ENCODE measurements around the gene SLC25A47.
"Not testable (repeated sequence)": the region's sequence is repeated elsewhere in the genome, so short reads cannot be mapped to it uniquely, and the experiment has no call there.

The SLC25A47 gene, protein sequence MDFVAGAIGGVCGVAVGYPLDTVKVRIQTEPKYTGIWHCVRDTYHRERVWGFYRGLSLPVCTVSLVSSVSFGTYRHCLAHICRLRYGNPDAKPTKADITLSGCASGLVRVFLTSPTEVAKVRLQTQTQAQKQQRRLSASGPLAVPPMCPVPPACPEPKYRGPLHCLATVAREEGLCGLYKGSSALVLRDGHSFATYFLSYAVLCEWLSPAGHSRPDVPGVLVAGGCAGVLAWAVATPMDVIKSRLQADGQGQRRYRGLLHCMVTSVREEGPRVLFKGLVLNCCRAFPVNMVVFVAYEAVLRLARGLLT

DNA sequence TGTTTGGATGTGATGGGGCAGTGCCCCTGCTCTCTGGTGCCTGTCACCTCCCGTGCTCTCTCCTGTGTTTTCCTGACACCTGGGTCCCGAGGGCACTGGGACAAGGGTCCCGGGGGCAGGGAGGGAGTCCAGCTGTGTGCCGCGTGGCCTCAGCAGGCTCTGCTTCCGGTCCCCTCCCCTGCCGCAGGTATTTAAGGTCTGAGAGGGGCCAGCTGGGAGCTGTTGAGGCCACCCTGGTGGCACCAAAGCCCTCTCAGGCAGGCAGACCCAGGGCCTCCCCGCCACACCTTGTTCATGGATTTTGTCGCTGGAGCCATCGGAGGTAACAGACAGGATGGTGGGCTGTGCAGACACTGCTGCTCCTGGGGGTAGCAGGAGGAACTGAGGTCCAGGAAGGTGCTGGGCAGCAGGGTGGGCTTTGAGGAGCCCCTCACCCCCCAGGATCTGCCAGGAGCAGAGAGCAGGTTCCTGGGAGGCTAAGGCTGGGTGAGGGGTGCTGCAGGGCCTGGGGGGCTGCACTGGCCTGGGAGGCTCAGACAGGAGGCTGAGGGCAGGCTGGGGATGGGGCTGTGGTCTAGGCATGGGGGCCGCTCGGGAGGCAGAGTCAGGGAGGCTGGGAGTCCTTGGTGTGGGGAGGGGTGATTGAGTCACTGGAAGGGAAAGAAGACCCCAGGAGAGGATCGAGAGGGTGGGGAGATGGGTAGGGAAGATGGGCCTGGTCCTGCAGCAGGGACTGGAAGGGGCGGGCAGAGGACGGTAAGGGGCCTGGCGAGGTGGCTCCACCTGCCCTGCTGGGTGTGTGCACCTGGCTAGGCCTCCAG, at the start of gene SLC25A47:
Gene SLC25A47, plus strand, starts transcription at position 219 of the 821 bp plus-strand sequence. Its CDS starts 76 bp downstream, at position 295.
- Histone ChIP-seq H3K9me3 (ENCODE audit: control insufficient read depth, insufficient read depth, low read length) (no peaks in the 10 kb centered on the region), H3K4me1 (ENCODE audit: control insufficient read depth, insufficient read depth, low read length) (no peaks in the 10 kb centered on the region), H3K27me3 (ENCODE audit: control insufficient read depth, insufficient read depth, low read length) (no peaks in the 10 kb centered on the region), H3K27ac (ENCODE audit: low read depth, low read length) (no peak within 1 kb of the TSS), H3K9ac (ENCODE audit: low read depth, low read length) (no peak within 1 kb of the TSS), H3K4me3 (ENCODE audit: low read depth, low read length) (no peak within 1 kb of the TSS), H3K36me3 (ENCODE audit: control insufficient read depth, insufficient read depth, low read length) (no peaks in the 10 kb centered on the region)

DNA sequence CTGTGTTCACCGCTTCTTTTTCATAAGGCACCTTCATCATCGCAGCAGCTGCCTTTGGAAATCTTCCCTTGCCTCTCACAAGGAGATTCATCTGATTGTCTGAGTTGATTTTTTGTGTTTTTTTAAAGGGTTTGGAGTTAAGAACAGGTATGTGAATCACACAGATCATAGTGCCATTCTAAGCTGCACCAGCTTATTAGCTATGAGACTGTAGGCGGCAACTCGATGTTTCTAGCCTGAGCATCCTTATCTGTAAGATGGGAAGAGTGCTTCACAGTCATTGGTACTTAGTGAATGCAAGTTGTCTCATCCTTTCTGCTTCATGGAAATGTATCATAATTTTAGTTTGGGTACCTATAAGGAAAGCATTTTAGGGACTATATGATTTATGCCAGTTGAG, 48.9 kb upstream of the SLC25A47 start:
- Histone ChIP-seq H3K4me3 (ENCODE audit: low read depth, low read length) (no peak overlapping the region), H3K9ac (ENCODE audit: low read depth, low read length) (no peak overlapping the region), H3K9me3 (ENCODE audit: control insufficient read depth, insufficient read depth, low read length) (no peaks in the 10 kb centered on the region), H3K4me1 (ENCODE audit: control insufficient read depth, insufficient read depth, low read length) (peaks cover 22% of the 10 kb centered on the region; the same call in 1 of the 2 replicates), H3K27me3 (ENCODE audit: control insufficient read depth, insufficient read depth, low read length) (no peaks in the 10 kb centered on the region), H3K27ac (ENCODE audit: low read depth, low read length) (no peak overlapping the region), H3K36me3 (ENCODE audit: control insufficient read depth, insufficient read depth, low read length) (peaks cover 45% of the 10 kb centered on the region)

DNA sequence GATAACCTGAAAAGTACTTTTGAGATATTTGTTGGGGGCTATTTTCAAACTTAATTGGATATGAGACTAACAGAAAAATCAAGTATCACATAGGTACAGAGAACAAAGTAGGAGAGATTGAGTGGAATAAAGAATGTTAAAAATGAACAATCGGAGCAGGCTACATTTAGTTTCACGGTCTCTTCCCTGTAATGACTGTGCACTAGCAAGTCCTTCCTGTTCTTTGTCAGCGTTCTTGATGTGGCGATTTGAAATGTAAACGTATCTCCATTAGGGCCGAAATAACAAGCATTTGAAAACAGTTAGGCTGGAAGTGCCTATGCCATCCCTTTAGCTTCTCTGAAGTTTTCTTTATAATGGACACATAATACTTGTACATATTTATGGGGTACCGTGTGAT, 47.9 kb upstream of the SLC25A47 start:
- H3K36me3 ChIP-seq (ENCODE audit: control insufficient read depth, insufficient read depth, low read length) = peaks cover 42% of the 10 kb centered on the region
- peaks cover 23% of the 10 kb centered on the region; the same call in 1 of the 2 replicates for H3K4me1 ChIP-seq (ENCODE audit: control insufficient read depth, insufficient read depth, low read length)

DNA sequence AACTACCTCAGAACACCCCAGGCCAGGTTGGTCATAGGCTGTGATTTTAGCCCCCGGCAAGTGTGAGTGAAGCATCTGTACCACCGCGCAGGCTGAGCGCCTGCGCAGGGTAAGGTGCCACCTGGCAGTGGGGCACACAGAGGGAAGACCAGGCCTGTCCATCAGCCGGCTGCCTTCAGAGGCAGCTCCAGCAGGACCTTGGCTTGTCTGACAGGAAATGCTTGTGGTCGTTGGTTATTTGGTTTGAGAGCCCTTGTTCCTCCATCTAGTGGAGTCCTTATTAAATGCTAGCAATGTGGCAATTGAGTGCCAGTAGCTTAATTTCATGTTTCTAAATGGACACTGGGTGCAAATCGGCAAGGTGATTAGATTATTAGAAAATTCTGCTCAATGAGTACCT, 44.4 kb upstream of the SLC25A47 start:
- Histone ChIP-seq H3K4me1 (ENCODE audit: control insufficient read depth, insufficient read depth, low read length) (peaks cover 27% of the 10 kb centered on the region; the same call in 1 of the 2 replicates), H3K9ac (ENCODE audit: low read depth, low read length) (no peak overlapping the region), H3K27me3 (ENCODE audit: control insufficient read depth, insufficient read depth, low read length) (no peaks in the 10 kb centered on the region), H3K36me3 (ENCODE audit: control insufficient read depth, insufficient read depth, low read length) (peaks cover 47% of the 10 kb centered on the region), H3K4me3 (ENCODE audit: low read depth, low read length) (no peak overlapping the region), H3K9me3 (ENCODE audit: control insufficient read depth, insufficient read depth, low read length) (no peaks in the 10 kb centered on the region), H3K27ac (ENCODE audit: low read depth, low read length) (no peak overlapping the region)

More for the DNA sequence above, 47.9 kb upstream of the SLC25A47 start:
- Histone ChIP-seq H3K9me3 (ENCODE audit: control insufficient read depth, insufficient read depth, low read length) (no peaks in the 10 kb centered on the region), H3K27ac (ENCODE audit: low read depth, low read length) (peak overlapping the region; percentile 50), H3K4me3 (ENCODE audit: low read depth, low read length) (no peak overlapping the region), H3K27me3 (ENCODE audit: control insufficient read depth, insufficient read depth, low read length) (no peaks in the 10 kb centered on the region), H3K9ac (ENCODE audit: low read depth, low read length) (no peak overlapping the region)

DNA sequence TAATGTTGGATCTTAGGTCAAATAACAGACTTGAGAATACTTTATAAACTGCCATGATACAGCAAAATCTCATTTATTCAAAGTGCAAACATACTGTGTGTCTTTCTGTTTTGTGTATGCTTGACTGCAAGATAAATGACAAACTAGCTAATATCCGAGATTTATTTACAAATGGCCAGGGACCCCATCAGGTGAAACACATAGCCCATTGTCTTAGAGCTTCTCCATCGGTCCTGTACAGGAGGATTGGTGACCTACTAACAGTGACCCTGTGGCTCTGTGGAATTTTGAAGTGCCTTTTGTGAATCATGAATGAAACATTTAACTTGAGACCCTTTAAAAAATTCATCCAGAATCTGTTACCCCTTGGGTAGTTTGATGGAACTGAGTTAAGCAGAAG, 44.0 kb upstream of the SLC25A47 start:
- no peak overlapping the region for H3K4me3 ChIP-seq (ENCODE audit: low read depth, low read length)
- H3K36me3 ChIP-seq (ENCODE audit: control insufficient read depth, insufficient read depth, low read length) = peaks cover 46% of the 10 kb centered on the region
- peaks cover 24% of the 10 kb centered on the region for H3K4me1 ChIP-seq (ENCODE audit: control insufficient read depth, insufficient read depth, low read length)
- H3K9ac ChIP-seq (ENCODE audit: low read depth, low read length) = no peak overlapping the region
- H3K27ac ChIP-seq (ENCODE audit: low read depth, low read length) = no peak overlapping the region
- no peaks in the 10 kb centered on the region for H3K9me3 ChIP-seq (ENCODE audit: control insufficient read depth, insufficient read depth, low read length)
- H3K27me3 ChIP-seq (ENCODE audit: control insufficient read depth, insufficient read depth, low read length) = no peaks in the 10 kb centered on the region

DNA sequence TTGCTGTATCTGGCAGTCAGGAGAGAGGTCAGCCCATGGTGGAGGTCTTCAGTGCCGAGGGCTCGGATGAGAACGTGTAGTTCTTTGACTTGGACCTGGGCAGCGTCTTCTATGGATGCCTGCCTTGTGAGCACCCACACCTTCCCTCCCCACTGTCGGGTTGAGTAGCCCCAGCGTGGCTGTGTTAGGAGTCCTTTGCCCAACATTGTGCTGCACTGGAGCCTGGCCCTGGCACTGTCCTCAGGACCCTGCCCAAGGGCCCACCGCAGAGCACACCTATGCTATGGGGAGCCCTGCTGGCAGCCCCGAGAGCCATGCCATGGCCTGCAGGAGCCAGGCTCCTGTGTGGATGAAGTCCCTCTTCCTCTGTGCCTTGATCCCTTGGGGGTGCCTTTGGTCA, 43.6 kb upstream of the SLC25A47 start:
- H3K4me1 ChIP-seq (ENCODE audit: control insufficient read depth, insufficient read depth, low read length) = peaks cover 24% of the 10 kb centered on the region
- H3K4me3 ChIP-seq (ENCODE audit: low read depth, low read length) = no peak overlapping the region
- H3K9ac ChIP-seq (ENCODE audit: low read depth, low read length) = no peak overlapping the region
- H3K27me3 ChIP-seq (ENCODE audit: control insufficient read depth, insufficient read depth, low read length) = no peaks in the 10 kb centered on the region
- H3K36me3 ChIP-seq (ENCODE audit: control insufficient read depth, insufficient read depth, low read length) = peaks cover 41% of the 10 kb centered on the region
- H3K27ac ChIP-seq (ENCODE audit: low read depth, low read length) = no peak overlapping the region
- H3K9me3 ChIP-seq (ENCODE audit: control insufficient read depth, insufficient read depth, low read length) = no peaks in the 10 kb centered on the region

DNA sequence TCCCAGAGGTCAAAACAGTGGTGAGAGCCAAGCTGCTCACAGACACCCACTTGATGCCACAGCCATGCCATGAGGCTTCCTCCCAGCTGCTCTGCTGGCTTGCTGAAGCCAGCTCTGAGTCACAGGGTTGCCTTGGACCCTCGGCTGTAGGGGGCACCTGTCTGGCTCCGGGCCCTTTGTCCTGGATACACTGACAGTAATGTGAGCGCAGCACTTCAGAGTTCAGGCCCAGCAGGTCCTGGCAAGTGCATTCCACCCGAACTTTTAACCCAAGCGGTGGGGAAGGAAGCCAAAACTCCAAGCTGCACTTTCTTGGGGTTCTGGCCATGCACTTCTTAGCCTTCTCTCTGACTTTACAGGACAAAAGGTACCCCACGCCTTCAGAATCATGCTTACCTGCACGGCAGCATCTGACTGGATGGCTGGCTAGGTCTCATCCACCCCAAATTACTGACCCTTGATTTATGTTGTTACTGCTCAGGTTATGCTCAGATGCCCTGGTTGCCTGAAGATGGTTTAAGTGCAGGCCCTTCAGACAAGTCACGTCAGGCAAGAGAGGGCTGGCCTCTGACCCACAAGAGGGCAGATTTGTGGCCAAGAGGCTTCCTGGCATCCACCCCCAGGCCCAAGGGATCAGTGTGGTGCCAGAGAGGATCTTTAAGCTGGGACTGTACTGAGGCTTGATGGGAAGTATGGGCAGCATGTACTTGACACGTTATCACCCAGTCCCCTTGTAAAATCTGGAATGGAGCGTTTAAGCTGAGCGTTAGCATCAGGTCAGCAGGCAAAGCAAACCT, 41.7 kb upstream of the SLC25A47 start:
- Histone ChIP-seq H3K27me3 (ENCODE audit: control insufficient read depth, insufficient read depth, low read length) (no peaks in the 10 kb centered on the region), H3K9me3 (ENCODE audit: control insufficient read depth, insufficient read depth, low read length) (no peaks in the 10 kb centered on the region), H3K36me3 (ENCODE audit: control insufficient read depth, insufficient read depth, low read length) (peaks cover 33% of the 10 kb centered on the region), H3K4me1 (ENCODE audit: control insufficient read depth, insufficient read depth, low read length) (peaks cover 12% of the 10 kb centered on the region), H3K4me3 (ENCODE audit: low read depth, low read length) (no peak overlapping the region), H3K27ac (ENCODE audit: low read depth, low read length) (no peak overlapping the region), H3K9ac (ENCODE audit: low read depth, low read length) (no peak overlapping the region)

DNA sequence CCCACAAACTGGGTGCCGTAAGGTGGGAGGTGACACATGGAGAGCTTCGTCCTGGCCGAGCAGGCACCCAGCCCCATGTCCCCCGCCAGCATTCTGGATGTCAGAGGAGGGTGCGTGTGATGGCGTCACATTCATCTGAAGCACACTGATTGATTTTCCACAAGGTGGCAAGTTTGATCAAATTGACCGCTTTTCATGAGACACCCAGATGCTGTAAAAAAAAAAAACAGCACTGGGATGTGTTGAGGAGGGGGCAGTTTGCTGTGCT, 41.1 kb upstream of the SLC25A47 start:
- Histone ChIP-seq H3K27ac (ENCODE audit: low read depth, low read length) (no peak overlapping the region), H3K9me3 (ENCODE audit: control insufficient read depth, insufficient read depth, low read length) (no peaks in the 10 kb centered on the region), H3K27me3 (ENCODE audit: control insufficient read depth, insufficient read depth, low read length) (no peaks in the 10 kb centered on the region), H3K4me3 (ENCODE audit: low read depth, low read length) (no peak overlapping the region), H3K4me1 (ENCODE audit: control insufficient read depth, insufficient read depth, low read length) (peaks cover 12% of the 10 kb centered on the region), H3K36me3 (ENCODE audit: control insufficient read depth, insufficient read depth, low read length) (peaks cover 28% of the 10 kb centered on the region), H3K9ac (ENCODE audit: low read depth, low read length) (no peak overlapping the region)

DNA sequence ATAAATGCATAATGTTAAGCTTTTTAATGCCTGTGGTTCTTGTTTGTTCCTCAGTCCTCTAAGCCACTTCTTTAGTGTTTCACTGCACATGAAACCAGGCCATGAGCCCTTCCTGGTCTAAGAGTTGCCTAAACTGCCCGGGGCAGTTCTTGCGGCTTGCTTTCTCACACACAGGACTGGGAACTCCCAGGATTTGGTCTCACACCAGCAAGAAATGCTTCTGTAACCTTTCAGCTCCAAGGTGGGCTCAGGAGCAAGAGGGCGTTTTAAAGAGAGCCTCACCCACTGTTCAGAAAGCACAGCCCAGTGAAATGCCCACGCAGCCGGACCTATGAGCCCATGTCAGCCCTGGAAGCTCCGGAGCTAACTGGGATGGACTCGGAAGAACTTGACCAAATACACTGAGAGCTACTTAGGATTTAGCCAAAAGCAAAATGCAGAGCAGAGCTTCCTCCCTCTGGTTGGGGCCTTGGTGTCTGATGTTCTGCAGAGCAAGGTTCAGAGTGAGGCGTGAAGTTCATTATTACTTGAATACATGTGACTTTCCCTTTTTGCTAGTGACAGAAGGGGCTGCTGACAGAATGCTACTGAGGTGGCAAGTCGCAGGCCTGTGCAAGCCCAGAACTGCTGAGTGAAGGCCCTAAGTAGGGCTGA, 40.2 kb upstream of the SLC25A47 start:
- H3K4me1 ChIP-seq (ENCODE audit: control insufficient read depth, insufficient read depth, low read length) = peaks cover 12% of the 10 kb centered on the region
- H3K9ac ChIP-seq (ENCODE audit: low read depth, low read length) = no peak overlapping the region
- no peaks in the 10 kb centered on the region for H3K9me3 ChIP-seq (ENCODE audit: control insufficient read depth, insufficient read depth, low read length)
- no peaks in the 10 kb centered on the region for H3K27me3 ChIP-seq (ENCODE audit: control insufficient read depth, insufficient read depth, low read length)
- H3K36me3 ChIP-seq (ENCODE audit: control insufficient read depth, insufficient read depth, low read length) = peaks cover 19% of the 10 kb centered on the region
- no peak overlapping the region for H3K4me3 ChIP-seq (ENCODE audit: low read depth, low read length)
- H3K27ac ChIP-seq (ENCODE audit: low read depth, low read length) = peak overlapping the region; percentile 2

DNA sequence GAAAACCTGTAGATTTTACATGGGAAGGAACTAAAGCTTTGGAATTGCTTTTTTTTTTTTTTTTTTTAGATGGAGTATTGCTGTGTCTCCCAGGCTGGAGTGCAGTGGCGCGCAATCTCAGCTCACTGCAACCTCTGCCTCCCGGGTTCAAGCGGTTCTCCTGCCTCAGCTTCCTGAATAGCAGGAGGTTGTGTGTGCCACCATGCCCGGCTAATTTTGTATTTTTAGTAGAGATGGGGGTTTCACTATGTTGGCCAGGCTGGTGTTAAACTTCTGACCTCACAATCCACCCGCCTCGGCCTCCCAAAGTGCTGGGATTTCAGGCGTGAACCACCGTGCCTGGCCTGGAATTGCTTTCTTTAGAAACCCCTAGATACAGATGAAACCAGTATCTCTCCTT, 39.7 kb upstream of the SLC25A47 start:
- not testable (repeated sequence) for H3K9me3 ChIP-seq (ENCODE audit: control insufficient read depth, insufficient read depth, low read length); H3K4me3 ChIP-seq (ENCODE audit: low read depth, low read length); H3K27ac ChIP-seq (ENCODE audit: low read depth, low read length); H3K9ac ChIP-seq (ENCODE audit: low read depth, low read length); H3K27me3 ChIP-seq (ENCODE audit: control insufficient read depth, insufficient read depth, low read length)
- H3K36me3 ChIP-seq (ENCODE audit: control insufficient read depth, insufficient read depth, low read length) = peaks cover 14% of the 10 kb centered on the region
- peaks cover 12% of the 10 kb centered on the region for H3K4me1 ChIP-seq (ENCODE audit: control insufficient read depth, insufficient read depth, low read length)
